Liver (tissue), 3 donors: Measurements from ENCODE around the gene C20orf173.

Source experiments
- ATF3 ChIP-seq: IDR thresholded peaks from 2 replicates; pipeline ENCODE4 v1.6.1; 2016; ENCODE audit warnings: antibody characterized with exemption
- CTCF ChIP-seq: fragments of 150-350 bp; IDR thresholded peaks from 2 replicates; pipeline ENCODE4 v1.5.1; 2017; ENCODE audit warnings: improper control_type of control experiment, low read depth, low read length; ENCODE audit not compliant: missing input control
- EGR1 ChIP-seq, 2 donors: IDR thresholded peaks; 2 replicates each; pipeline ENCODE4 v1.6.1; 2016 to 2018; ENCODE audit warnings: antibody characterized with exemption in 2 of 2, low read depth in 2 of 2
- GABPA ChIP-seq, 2 donors: IDR thresholded peaks in 1 of 2; conservative IDR thresholded peaks in 1 of 2; 2 replicates each; pipeline ENCODE4 v1.6.1; 2016; ENCODE audit warnings: antibody characterized with exemption in 2 of 2, mild to moderate bottlenecking in 1 of 2, moderate library complexity in 1 of 2
- HNF4G ChIP-seq: IDR thresholded peaks from 2 replicates; pipeline ENCODE4 v1.6.1; 2016; ENCODE audit warnings: antibody characterized with exemption
- JUND ChIP-seq, 2 donors: IDR thresholded peaks; 2 replicates each; pipeline ENCODE4 v1.6.1; 2016; ENCODE audit warnings: antibody characterized with exemption in 2 of 2
- MAX ChIP-seq: IDR thresholded peaks from 2 replicates; pipeline ENCODE4 v1.6.1; 2016; ENCODE audit warnings: antibody characterized with exemption
- REST ChIP-seq: IDR thresholded peaks from 2 replicates; pipeline ENCODE4 v1.6.1; 2016; ENCODE audit warnings: antibody characterized with exemption, mild to moderate bottlenecking
- TAF1 ChIP-seq: conservative IDR thresholded peaks from 2 replicates; pipeline ENCODE4 v1.6.1; 2016; ENCODE audit warnings: antibody characterized with exemption, mild to moderate bottlenecking
- donor health status: healthy.
- donor health status: healthy.

- no peak for TF ChIP-seq CTCF
- no peak for TF ChIP-seq ATF3
- no peak for TF ChIP-seq REST
- no peak for TF ChIP-seq MAX
- TF ChIP-seq TAF1, result no peak
- TF ChIP-seq HNF4G, result no peak
- no peak for TF ChIP-seq GABPA (IDR thresholded peaks at IDR 0.05 in 1 of 2, conservative IDR thresholded peaks at IDR 0.05 in 1 of 2)
- no peak for TF ChIP-seq EGR1 (IDR thresholded peaks at IDR 0.05; ENCODE audit: low read depth in 2 of 2)
- TF ChIP-seq JUND (IDR thresholded peaks at IDR 0.05), result no peak
Measured at GRCh38 chr20:35508493-35509218, 20.8 kb downstream of the C20orf173 start.
